ENCODE data around the gene LGR5. TPM values are rescaled to one million over a fixed set of nuclear protein-coding genes. Genes with fewer than 3 reads are reported as not detected.

The LGR5 gene
- total and polyA plus RNA-seq, 2 of the 13 experiments (the other 11 are each of a cell fraction or from before 2014, with no cell fraction given): 37.0 to 121 TPM

DNA sequence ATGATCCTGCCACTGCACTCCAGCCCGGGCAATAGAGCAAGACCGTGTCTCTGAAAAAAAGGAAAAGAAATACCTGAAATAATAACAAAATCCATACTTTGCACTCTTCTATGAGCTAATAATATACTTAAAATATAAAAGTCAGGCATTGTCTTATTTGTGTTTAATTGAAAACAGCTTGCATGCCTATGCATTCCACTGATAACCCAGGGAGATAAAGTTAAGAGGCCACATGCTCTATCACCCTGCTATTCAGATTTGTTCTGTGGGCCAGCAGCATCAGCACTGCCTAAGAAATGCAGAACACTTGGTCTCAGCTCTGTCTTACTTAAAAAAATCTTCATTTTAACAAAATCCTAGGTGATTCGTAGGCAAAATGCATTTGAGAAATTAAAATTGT, 99.2 kb downstream of the LGR5 start (continued):
- TF ChIP-seq, protein P1, sequence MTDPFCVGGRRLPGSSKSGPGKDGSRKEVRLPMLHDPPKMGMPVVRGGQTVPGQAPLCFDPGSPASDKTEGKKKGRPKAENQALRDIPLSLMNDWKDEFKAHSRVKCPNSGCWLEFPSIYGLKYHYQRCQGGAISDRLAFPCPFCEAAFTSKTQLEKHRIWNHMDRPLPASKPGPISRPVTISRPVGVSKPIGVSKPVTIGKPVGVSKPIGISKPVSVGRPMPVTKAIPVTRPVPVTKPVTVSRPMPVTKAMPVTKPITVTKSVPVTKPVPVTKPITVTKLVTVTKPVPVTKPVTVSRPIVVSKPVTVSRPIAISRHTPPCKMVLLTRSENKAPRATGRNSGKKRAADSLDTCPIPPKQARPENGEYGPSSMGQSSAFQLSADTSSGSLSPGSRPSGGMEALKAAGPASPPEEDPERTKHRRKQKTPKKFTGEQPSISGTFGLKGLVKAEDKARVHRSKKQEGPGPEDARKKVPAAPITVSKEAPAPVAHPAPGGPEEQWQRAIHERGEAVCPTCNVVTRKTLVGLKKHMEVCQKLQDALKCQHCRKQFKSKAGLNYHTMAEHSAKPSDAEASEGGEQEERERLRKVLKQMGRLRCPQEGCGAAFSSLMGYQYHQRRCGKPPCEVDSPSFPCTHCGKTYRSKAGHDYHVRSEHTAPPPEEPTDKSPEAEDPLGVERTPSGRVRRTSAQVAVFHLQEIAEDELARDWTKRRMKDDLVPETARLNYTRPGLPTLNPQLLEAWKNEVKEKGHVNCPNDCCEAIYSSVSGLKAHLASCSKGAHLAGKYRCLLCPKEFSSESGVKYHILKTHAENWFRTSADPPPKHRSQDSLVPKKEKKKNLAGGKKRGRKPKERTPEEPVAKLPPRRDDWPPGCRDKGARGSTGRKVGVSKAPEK (CRISPR knock-in tag; IDR thresholded peaks at IDR 0.05; ENCODE audit: borderline replicate concordance): no peak

DNA sequence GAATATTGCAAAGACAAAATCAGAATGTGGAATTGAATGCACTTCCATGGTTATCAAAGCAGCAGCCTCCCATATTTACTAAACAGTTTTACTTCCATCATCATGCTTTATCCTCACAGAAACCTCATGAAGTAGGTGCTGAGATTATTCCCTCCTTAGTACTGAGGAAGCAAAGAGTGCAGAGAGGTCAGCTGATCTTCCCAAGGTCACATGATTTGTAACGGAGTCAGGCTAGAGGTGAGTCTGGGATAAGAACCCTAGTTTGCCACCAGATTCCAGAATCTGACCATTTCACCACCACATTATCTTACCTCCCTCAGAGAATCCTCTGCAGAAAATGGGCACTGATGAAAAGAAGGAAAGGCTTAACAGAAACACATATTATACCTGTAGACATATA, 102.0 kb downstream of the LGR5 start:
- Histone ChIP-seq H3K79me2 (ENCODE audit: insufficient read depth, low read length) (no peaks in the 10 kb centered on the region), H3K36me3 (replicated peaks in 1 of 2; ENCODE audit: control insufficient read depth in 1 of 2, insufficient read depth in 2 of 2, low read length in 2 of 2) (peaks cover 21 to 35% of the 10 kb centered on the region in 2 experiments), H3K27me3 (ENCODE audit: control insufficient read depth in 1 of 2, insufficient read depth in 2 of 2, low read length in 2 of 2) (no peaks in the 10 kb centered on the region), H3K4me1 (ENCODE audit: insufficient read depth, low read length) (peaks cover 17% of the 10 kb centered on the region), H4K20me1 (ENCODE audit: insufficient read depth, low read length) (no peaks in the 10 kb centered on the region), H3K9me3 (ENCODE audit: low read length) (no peaks in the 10 kb centered on the region), H3K9ac (ENCODE audit: insufficient read depth, low read depth, low read length) (no peak overlapping the region), H3K4me2 (ENCODE audit: low read depth, low read length) (no peak overlapping the region), H3K27ac (ENCODE audit: extremely low read length, insufficient read depth, low read length) (no peak overlapping the region), H3K4me3 (replicated peaks in 1 of 3; ENCODE audit: insufficient read depth in 1 of 3, low read depth in 2 of 3, low read length in 3 of 3) (no peak overlapping the region), H2AFZ (ENCODE audit: low read length) (no peak overlapping the region)
- 94% methylated on average over 1 of the region's 1 CpG for WGBS (ENCODE audit: low lambda C conversion rate)
- ChIA-PET POLR2A (no interaction called here), CTCF (ENCODE audit: low intra/inter-chr PET ratio, low total read pairs) (no interaction called here)
- FAIRE-seq (no peak), ATAC-seq (no peak), DNase-seq (ENCODE audit: low spot score) (no peak)
- intact Hi-C loops (cut with micrococcal nuclease; ENCODE audit: unreplicated experiment) (no loop called here), in situ Hi-C loops (cut with HindIII; ENCODE audit: extremely low pct_ligation_motif_present, low pct_unique_long_range_greater_than_20kb) (no loop called here)
- BruUV-seq (replicated peaks): no TSS peak
- TF ChIP-seq, protein P2, sequence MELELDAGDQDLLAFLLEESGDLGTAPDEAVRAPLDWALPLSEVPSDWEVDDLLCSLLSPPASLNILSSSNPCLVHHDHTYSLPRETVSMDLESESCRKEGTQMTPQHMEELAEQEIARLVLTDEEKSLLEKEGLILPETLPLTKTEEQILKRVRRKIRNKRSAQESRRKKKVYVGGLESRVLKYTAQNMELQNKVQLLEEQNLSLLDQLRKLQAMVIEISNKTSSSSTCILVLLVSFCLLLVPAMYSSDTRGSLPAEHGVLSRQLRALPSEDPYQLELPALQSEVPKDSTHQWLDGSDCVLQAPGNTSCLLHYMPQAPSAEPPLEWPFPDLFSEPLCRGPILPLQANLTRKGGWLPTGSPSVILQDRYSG (CRISPR knock-in tag; IDR thresholded peaks at IDR 0.05): no peak
- TF ChIP-seq IKZF1 (IDR thresholded peaks at IDR 0.05) (no peak), HMG20B (CRISPR knock-in tag; conservative IDR thresholded peaks at IDR 0.05) (no peak), TSC22D2 (CRISPR knock-in tag; IDR thresholded peaks at IDR 0.05; ENCODE audit: borderline replicate concordance) (no peak), BCL6 (CRISPR knock-in tag; IDR thresholded peaks at IDR 0.05) (no peak), ZNF839 (CRISPR knock-in tag; IDR thresholded peaks at IDR 0.05; ENCODE audit: borderline replicate concordance) (no peak), ZNF367 (CRISPR knock-in tag; IDR thresholded peaks at IDR 0.05; ENCODE audit: borderline replicate concordance) (no peak), POLR2AphosphoS2 (IDR thresholded peaks at IDR 0.05; ENCODE audit: low read depth, low read length) (no peak), CCDC6 (CRISPR knock-in tag; IDR thresholded peaks at IDR 0.05) (no peak), ZNF12 (CRISPR knock-in tag; IDR thresholded peaks at IDR 0.05) (no peak)
- TF ChIP-seq, protein P3, sequence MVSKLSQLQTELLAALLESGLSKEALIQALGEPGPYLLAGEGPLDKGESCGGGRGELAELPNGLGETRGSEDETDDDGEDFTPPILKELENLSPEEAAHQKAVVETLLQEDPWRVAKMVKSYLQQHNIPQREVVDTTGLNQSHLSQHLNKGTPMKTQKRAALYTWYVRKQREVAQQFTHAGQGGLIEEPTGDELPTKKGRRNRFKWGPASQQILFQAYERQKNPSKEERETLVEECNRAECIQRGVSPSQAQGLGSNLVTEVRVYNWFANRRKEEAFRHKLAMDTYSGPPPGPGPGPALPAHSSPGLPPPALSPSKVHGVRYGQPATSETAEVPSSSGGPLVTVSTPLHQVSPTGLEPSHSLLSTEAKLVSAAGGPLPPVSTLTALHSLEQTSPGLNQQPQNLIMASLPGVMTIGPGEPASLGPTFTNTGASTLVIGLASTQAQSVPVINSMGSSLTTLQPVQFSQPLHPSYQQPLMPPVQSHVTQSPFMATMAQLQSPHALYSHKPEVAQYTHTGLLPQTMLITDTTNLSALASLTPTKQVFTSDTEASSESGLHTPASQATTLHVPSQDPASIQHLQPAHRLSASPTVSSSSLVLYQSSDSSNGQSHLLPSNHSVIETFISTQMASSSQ (IDR thresholded peaks at IDR 0.05; ENCODE audit: low read depth): no peak
- TF ChIP-seq, protein P3 (CRISPR knock-in tag; IDR thresholded peaks at IDR 0.05; ENCODE audit: borderline replicate concordance): no peak
- TF ChIP-seq, protein P4, sequence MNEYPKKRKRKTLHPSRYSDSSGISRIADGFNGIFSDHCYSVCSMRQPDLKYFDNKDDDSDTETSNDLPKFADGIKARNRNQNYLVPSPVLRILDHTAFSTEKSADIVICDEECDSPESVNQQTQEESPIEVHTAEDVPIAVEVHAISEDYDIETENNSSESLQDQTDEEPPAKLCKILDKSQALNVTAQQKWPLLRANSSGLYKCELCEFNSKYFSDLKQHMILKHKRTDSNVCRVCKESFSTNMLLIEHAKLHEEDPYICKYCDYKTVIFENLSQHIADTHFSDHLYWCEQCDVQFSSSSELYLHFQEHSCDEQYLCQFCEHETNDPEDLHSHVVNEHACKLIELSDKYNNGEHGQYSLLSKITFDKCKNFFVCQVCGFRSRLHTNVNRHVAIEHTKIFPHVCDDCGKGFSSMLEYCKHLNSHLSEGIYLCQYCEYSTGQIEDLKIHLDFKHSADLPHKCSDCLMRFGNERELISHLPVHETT (CRISPR knock-in tag; conservative IDR thresholded peaks at IDR 0.05): no peak
